Immature natural killer cell (primary cell): ENCODE measurements around the gene TRPV5. TPM values are rescaled to one million over a fixed set of nuclear protein-coding genes. Genes with fewer than 3 reads are reported as not detected.

Experiments
- DNase-seq, 3 donors: peaks; one replicate each; pipeline ENCODE4 v3.0.0; 2022; ENCODE audit warnings: mixed read lengths in 1 of 3
- H3K27ac Mint-ChIP-seq, 6 donors: one replicate each; pipeline ENCODE4 v1.8.0; 2020; ENCODE audit warnings: mixed read lengths in 6 of 6, mild to moderate bottlenecking in 5 of 6, inconsistent platforms in 4 of 6, moderate library complexity in 3 of 6
- H3K27me3 Mint-ChIP-seq, 3 donors: one replicate each; pipeline ENCODE4 v1.8.0; 2020 to 2021; ENCODE audit warnings: low read depth in 3 of 3, mild to moderate bottlenecking in 3 of 3, mixed read lengths in 3 of 3, moderate library complexity in 3 of 3, inconsistent platforms in 1 of 3
- H3K36me3 Mint-ChIP-seq, 3 donors: one replicate each; pipeline ENCODE4 v1.8.0; 2020; ENCODE audit warnings: mixed read lengths in 3 of 3, inconsistent platforms in 2 of 3, mild to moderate bottlenecking in 2 of 3
- H3K4me1 Mint-ChIP-seq, 2 donors: one replicate each; pipeline ENCODE4 v1.8.0; 2020; ENCODE audit warnings: inconsistent platforms in 2 of 2, mild to moderate bottlenecking in 2 of 2, mixed read lengths in 2 of 2, moderate library complexity in 1 of 2
- H3K4me3 Mint-ChIP-seq, 5 donors: one replicate each; pipeline ENCODE4 v1.8.0; 2020; ENCODE audit warnings: mild to moderate bottlenecking in 5 of 5, mixed read lengths in 5 of 5, inconsistent platforms in 3 of 5, moderate library complexity in 3 of 5
- H3K9me3 Mint-ChIP-seq, 6 donors: one replicate each; pipeline ENCODE4 v1.8.0; 2020; ENCODE audit warnings: mild to moderate bottlenecking in 6 of 6, mixed read lengths in 6 of 6, inconsistent platforms in 4 of 6, moderate library complexity in 3 of 6
- polyA plus RNA-seq, 3 donors: library from polyadenylated mRNA; unstranded; fragments of 300-500 nt; fragmentation: Illumina TruSeq; gene quantifications; one replicate each; pipeline ENCODE4 v1.2.3, GENCODE V29; 2021

TRPV5 gene
- polyA plus RNA-seq, 3 donors from 2014 or later: not detected

DNA sequence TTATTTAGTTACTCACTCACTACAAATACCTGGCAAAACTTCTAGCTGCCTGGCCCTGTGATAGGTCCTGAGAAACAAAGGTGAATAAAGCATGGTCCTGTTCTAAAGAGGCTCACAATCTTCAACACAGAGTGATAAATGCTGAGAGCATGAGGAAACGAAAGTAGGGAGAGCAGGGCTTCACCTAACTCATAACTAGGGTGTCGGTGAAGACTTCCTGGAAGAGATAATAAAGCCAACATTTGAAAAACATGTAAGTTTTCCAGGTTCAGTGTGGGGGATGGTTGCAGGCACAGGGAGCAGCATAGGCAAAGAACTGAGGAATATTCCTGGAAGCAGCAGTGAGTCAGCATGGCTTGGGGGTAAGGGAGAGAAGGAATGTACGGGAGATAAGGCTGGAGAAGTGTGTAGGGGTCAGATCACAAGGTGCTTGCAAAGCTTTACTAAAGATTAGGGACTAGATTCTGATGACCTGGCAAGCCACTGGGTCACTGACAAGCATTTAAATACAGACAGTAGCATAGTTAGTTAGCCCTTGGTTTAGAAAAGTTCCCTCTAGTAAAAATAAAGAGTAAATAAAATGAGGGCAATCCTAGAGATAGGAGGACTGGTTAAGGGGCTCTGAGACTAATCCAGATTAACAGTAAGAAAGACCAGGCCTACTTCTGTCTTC, 23.5 kb upstream of the TRPV5 start:
- Mint-ChIP-seq H3K27me3 (peaks cover 6 to 18% (median 13%) of the 10 kb centered on the region in 3 donors), H3K4me1 (no peaks in the 10 kb centered on the region), H3K36me3 (peaks cover 7 to 11% (median 7%) of the 10 kb centered on the region in 3 donors), H3K4me3 (no peak overlapping the region), H3K9me3 (peaks cover 8 to 20% (median 13%) of the 10 kb centered on the region in 6 donors), H3K27ac (no peak overlapping the region)
- no peak for DNase-seq

DNA sequence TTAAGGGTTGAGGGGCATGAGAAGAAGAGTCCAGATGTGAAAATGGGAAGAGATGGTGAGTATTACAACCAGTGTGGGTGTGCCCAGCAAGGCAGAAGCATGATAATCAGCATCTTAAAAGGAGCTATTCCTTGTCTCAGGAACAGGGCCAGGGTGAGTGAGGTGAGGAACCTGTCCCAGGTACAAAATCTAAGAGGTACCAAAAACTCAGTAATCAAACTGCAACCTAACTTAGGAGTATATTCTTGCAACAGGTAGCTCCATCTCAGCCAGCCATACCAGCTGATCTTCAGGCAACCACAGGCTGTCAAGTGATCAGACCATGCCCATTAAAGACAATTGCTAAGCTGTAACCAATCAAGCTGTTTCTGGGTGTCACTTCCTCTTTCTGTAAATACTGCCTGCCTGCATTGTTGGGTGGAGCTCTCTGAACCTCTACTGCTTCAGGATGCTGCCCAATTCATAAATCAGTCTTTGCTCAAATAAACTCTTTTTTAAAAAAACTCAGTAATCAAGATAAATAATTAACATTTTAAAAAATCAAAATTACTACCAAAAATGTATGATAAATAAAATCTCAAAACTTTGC, 21.2 kb upstream of the TRPV5 start:
- Mint-ChIP-seq H3K4me3 (no peak overlapping the region), H3K27me3 (peaks cover 6 to 8% (median 6%) of the 10 kb centered on the region in 3 donors)

DNA sequence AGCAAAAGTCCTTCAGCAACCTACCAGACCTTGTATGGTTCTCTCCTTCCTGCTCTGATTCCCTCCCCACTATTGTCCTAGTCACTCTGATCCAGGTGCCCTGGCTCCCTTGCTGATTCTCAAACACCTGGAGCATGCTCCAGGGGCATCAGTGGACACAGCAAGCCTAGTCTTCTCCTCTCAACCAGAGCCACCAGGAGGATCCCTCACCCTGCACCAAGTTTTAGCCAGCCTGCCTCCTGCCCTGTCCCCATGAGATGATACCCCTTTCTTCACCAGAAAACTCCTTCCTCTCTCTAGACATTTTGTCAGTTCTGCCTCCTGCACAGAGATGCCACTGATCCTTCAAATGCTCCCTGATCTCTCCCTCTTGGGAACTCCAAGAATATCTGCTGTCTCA, 16.7 kb upstream of the TRPV5 start:
- no peak for DNase-seq

More for the DNA sequence above, 21.2 kb upstream of the TRPV5 start:
- Mint-ChIP-seq H3K9me3 (peaks cover 8 to 20% (median 13%) of the 10 kb centered on the region in 6 donors), H3K4me1 (no peaks in the 10 kb centered on the region), H3K27ac (no peak overlapping the region), H3K36me3 (peaks cover 7 to 11% (median 7%) of the 10 kb centered on the region in 3 donors)
- no peak for DNase-seq

DNA sequence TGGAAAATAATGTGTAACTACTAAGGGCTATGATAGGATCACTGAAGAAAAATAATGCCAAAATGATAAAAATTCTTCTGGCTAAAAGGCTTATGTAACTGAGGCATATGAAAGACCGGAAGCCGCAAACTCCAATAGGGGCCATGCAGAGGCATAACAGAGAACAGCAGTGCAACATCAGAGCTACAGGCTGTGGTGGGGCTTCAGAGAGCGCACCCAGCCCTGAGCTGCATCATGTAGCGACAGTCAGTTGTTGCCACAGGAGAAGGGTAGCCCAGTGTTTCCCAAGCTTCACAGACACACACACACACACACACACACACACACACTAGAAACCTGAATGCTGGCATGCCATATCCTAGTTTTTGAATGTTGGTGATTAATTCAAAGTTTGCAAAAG, 15.1 kb upstream of the TRPV5 start:
- Mint-ChIP-seq H3K9me3 (no peaks in the 10 kb centered on the region), H3K36me3 (no peaks in the 10 kb centered on the region), H3K4me3 (no peak overlapping the region), H3K27ac (no peak overlapping the region), H3K27me3 (peaks cover 1 to 7% (median 2%) of the 10 kb centered on the region in 3 donors), H3K4me1 (no peaks in the 10 kb centered on the region)
- no peak for DNase-seq

More for the DNA sequence above, 16.7 kb upstream of the TRPV5 start:
- Mint-ChIP-seq H3K4me1 (no peaks in the 10 kb centered on the region), H3K4me3 (no peak overlapping the region), H3K27ac (no peak overlapping the region), H3K9me3 (peaks cover 0 to 7% (median 1%) of the 10 kb centered on the region in 6 donors), H3K27me3 (peaks cover 1 to 9% (median 4%) of the 10 kb centered on the region in 3 donors), H3K36me3 (no peaks in the 10 kb centered on the region)

DNA sequence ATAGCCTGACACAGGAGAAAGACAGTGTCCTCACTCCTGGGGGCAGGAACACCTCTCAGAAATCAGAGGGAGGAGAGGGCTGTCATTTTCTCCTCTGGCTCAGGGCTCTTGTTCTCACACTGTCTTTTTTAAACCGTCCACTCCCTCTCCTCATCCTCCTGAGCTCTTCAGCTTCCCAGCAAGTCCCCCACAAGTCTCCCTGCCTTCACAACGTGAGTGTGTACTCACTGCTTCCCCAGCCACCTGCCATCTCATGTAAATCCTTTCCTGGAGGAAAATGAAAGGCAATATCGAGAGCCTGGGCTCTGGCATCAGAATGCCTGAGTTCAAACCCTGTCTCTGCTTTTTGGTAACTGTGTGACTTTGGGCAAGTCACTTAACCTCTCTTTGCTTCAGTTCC, 11.5 kb upstream of the TRPV5 start:
- Mint-ChIP-seq H3K27me3 (peaks cover 0 to 6% (median 5%) of the 10 kb centered on the region in 3 donors), H3K4me3 (no peak overlapping the region), H3K27ac (no peak overlapping the region), H3K36me3 (no peaks in the 10 kb centered on the region), H3K9me3 (no peaks in the 10 kb centered on the region), H3K4me1 (no peaks in the 10 kb centered on the region)
- DNase-seq: no peak

DNA sequence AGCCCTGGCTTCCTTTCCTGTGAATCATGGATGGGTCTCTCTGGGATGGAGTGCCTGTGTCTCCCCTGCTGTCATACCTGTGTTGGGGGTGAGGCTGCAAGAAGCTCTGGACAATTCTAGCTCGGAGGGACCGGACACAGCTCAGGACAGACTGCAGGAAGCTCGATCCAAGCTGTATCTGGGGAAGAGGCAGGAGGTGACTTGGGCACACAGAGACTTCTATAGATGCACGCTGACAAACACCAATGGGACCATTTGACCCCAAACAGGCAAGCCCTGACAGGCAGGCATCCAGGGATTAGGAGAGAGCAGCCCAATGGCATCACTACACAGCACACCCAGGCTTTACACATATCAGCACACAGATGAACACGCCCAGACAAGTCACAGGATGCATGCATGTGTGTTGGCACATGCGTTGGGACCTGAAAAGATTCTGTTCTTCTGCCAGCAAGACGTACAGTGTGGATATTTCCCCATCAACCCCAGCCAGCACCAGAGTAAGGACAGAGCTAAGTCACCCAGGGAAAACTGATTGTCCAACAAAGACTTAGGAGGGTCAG, 10.2 kb upstream of the TRPV5 start:
- Mint-ChIP-seq H3K9me3 (no peaks in the 10 kb centered on the region), H3K27me3 (peaks cover 0 to 6% (median 4%) of the 10 kb centered on the region in 3 donors), H3K4me3 (no peak overlapping the region), H3K36me3 (no peaks in the 10 kb centered on the region), H3K27ac (no peak overlapping the region), H3K4me1 (no peaks in the 10 kb centered on the region)
- no peak for DNase-seq

DNA sequence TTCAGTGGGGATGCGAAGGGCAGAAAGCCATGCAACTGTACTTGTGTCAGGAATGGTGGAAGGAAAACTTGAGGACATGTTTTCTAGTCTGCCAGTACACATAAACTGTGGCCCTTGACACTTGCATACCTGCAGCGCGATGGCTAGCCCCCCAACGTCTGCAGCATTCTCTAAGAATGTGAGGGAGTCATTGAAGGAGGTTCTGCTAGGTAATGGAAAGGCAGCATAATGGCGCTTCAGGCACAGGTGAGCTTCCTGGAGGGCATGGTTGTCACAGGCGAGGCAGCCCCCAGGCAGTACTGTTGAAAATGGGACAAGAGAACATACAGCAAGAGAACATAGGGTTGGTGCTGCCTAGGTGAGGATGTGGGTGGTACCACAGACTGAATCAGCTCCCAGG, 9.2 kb upstream of the TRPV5 start:
- H3K36me3 Mint-ChIP-seq: no peaks in the 10 kb centered on the region
- DNase-seq: no peak
- peaks cover 0 to 4% (median under 1%) of the 10 kb centered on the region in 3 donors for H3K27me3 Mint-ChIP-seq
- no peaks in the 10 kb centered on the region for H3K9me3 Mint-ChIP-seq
- H3K4me1 Mint-ChIP-seq: no peaks in the 10 kb centered on the region
- H3K4me3 Mint-ChIP-seq: no peak overlapping the region
- H3K27ac Mint-ChIP-seq: no peak overlapping the region

DNA sequence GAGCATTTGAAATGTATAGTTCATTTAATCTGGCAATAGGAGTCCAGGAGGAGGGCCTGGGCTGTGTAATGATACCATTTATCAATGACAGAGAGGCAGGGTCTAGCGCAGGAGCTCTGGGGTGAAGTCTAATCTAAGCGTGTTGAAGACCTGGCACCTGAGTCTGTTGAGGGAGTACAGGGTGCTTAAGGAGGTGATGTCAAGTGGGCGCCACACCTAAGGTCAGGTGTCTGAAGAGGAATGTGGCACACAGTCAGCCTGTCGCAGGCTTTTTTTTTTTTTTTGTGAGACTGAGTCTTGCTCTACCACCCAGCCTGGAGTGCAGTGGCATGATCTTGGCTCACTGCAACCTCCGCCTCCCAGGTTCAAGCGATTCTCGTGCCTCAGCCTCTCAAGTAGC, 8.0 kb upstream of the TRPV5 start:
- no peaks in the 10 kb centered on the region for H3K36me3 Mint-ChIP-seq
- H3K27me3 Mint-ChIP-seq: peaks cover 0 to 4% (median 1%) of the 10 kb centered on the region in 3 donors
- H3K4me1 Mint-ChIP-seq: no peaks in the 10 kb centered on the region
- no peaks in the 10 kb centered on the region for H3K9me3 Mint-ChIP-seq
- no peak overlapping the region for H3K4me3 Mint-ChIP-seq
- no peak overlapping the region for H3K27ac Mint-ChIP-seq
- DNase-seq: no peak

DNA sequence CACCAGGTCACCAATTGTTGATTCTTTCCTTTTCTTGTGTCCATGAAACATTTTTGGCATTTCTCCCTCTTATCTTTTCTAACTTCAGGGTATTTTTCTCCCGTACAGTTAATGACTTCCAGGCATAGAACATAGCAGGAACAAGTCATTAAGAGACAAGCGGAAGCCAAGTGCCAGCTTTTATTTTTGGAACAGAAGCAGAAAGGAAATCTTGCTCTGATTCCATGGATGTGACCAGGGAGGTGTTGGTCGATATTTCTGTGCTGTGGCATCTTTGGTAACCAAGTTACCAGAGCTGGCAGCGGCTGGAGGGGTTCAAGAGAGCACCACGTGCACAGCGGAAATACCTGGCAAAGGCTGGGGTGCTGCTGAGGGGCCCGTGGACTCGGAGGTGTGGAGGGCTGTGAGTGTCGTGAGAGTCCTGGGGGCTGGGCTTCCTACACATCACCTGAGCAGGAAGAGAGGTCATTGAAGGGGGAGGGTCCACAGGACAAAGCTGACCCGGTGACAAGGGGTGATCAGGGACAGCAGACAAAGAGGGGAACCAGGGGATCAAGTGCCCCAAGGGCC, 7.5 kb upstream of the TRPV5 start:
- no peak overlapping the region for H3K27ac Mint-ChIP-seq
- H3K4me1 Mint-ChIP-seq: no peaks in the 10 kb centered on the region
- H3K27me3 Mint-ChIP-seq: peaks cover 0 to 4% (median 1%) of the 10 kb centered on the region in 3 donors
- no peaks in the 10 kb centered on the region for H3K36me3 Mint-ChIP-seq
- DNase-seq: no peak
- no peak overlapping the region for H3K4me3 Mint-ChIP-seq
- no peaks in the 10 kb centered on the region for H3K9me3 Mint-ChIP-seq

DNA sequence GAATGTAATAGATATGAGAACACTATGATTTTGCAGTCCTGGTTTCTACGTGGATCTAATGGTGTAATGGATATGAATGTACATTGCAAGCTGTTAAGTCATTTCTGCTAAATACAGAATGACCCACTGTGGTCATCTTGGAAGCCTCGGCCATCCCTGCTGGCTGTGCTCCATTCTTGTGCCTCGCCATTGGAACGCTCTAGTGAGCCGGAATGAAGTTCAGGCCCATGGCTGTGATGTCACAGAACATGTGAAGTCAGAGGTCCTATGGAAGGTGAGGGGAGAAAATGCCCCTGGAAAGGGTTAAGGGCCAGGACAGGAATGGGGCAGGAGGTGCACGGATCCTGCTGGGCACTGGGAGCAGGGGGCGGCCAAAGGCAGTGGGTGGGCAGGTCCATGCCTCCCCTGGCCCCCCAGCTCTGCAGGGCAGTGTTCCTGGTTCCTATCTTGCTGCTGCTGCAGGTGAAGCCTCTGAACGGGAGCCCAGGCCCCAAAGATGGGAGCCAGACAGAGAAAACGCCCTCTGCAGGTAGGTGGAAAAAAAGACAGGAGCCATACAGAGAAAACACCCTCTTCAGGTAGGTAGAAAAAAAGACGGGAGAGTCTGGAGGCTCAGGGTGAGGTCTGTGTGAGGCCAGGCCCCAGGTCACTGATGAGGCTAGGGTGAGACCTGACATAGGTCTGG, 5.8 kb upstream of the TRPV5 start, which contains the start of gene LLCFC1:
Gene LLCFC1 (plus strand): TSS at position 259 of the 685 bp plus-strand sequence. CDS start 138 bp downstream, at position 397.
- no peak within 1 kb of the TSS for H3K27ac Mint-ChIP-seq
- H3K4me3 Mint-ChIP-seq: no peak within 1 kb of the TSS
- DNase-seq: no peak

DNA sequence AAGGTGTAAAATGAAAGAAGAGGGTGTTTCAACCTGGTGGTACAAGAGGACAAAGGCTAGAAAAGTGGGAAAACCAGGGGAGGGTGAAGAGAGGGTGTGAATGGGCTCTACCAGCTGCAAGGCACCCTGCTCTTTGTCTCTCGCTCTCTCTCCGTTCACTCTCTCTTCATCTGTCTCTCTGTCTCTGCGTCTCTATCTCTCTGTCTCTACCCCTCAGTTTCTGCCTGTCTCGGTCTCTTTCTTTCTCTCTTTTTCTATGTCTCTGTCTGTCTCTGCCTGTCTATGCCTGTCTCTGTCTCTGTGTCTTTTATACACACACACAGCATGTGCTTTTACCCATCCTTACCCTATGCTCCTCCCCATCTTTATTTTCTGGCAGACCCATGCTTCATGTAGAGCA, 5.1 kb upstream of the TRPV5 start:
- no peak overlapping the region for H3K27ac Mint-ChIP-seq
- H3K36me3 Mint-ChIP-seq: no peaks in the 10 kb centered on the region
- H3K4me3 Mint-ChIP-seq: no peak overlapping the region
- H3K9me3 Mint-ChIP-seq: no peaks in the 10 kb centered on the region
- DNase-seq: no peak
- H3K4me1 Mint-ChIP-seq: no peaks in the 10 kb centered on the region
- H3K27me3 Mint-ChIP-seq: peaks cover 0 to 4% (median 1%) of the 10 kb centered on the region in 3 donors

More for the DNA sequence above, 5.8 kb upstream of the TRPV5 start, which contains the start of gene LLCFC1:
- H3K27me3 Mint-ChIP-seq: peaks cover 0 to 4% (median 1%) of the 10 kb centered on the region in 3 donors
- H3K36me3 Mint-ChIP-seq: no peaks in the 10 kb centered on the region
- H3K9me3 Mint-ChIP-seq: no peaks in the 10 kb centered on the region
- no peaks in the 10 kb centered on the region for H3K4me1 Mint-ChIP-seq

DNA sequence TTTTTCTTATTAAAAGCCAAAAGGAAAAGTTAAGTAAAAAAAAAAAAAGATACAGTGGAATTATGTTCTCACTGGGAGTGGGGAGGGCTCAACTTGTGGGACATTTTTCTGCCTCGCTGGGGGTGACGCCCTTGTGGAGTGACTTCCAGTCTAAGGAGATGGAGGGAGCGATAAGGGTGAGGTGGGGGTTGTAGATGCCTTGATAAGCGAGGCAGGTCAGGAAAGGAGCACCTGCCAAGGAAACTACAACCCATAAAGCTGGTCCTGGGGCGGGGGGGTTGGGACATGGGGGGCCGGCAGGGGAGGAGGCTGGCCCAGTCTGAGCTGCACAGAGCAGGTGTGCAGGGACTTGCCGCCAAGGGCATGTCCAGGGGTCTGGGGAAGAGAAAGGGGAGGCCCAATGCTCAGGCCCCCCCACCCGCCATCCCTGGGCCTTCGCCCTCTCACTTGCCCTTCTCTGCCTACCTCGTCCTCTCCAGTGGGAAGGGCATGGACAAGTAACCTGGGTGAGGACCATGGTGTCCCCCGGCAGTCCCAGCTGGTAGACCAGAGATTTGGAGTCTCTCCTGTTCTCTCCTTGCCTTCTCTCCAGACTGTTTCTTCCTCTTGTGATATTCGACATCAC, 2.5 kb upstream of the TRPV5 start:
- Mint-ChIP-seq H3K27me3 (peaks cover 0 to 2% (median 1%) of the 10 kb centered on the region in 3 donors), H3K9me3 (peaks cover 0 to 3% (median 0%) of the 10 kb centered on the region in 6 donors), H3K36me3 (no peaks in the 10 kb centered on the region), H3K4me3 (no peak overlapping the region), H3K4me1 (no peaks in the 10 kb centered on the region), H3K27ac (no peak overlapping the region)
- DNase-seq: no peak

DNA sequence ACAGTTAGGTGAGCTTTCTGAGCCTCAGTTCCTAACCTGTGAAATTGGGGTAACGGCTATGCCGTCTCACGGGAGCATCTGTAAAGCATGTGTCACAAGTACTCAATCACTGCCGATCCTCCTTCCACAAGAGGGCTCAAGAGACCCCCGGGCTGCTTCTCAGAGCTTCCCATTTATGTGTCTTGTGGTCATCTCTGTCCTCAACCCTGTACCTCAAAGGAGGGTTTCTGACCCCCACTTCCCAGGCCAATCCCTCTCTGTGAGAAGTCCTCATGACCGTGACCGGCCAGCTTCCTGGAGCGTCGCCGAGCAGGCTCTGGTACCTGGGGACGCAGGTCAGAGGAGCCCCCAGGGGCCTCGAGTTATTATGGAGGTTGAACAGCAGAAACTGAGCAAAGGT, 510 bp upstream of the TRPV5 start:
- no peak for DNase-seq
- no peaks in the 10 kb centered on the region for H3K36me3 Mint-ChIP-seq
- peaks cover 0 to 3% (median 0%) of the 10 kb centered on the region in 6 donors for H3K9me3 Mint-ChIP-seq
- no peak overlapping the region for H3K27ac Mint-ChIP-seq
- H3K27me3 Mint-ChIP-seq: peaks cover 0 to 1% (median 0%) of the 10 kb centered on the region in 3 donors
- H3K4me1 Mint-ChIP-seq: no peaks in the 10 kb centered on the region
- no peak overlapping the region for H3K4me3 Mint-ChIP-seq
